Right lobe of liver (tissue), 4 donors: Measurements from ENCODE around the gene SKIC8.

ENCODE experiments used
- CTCF ChIP-seq, 4 donors: fragments of 200-600 bp in 3 of 4; fragments of 450-650 bp in 1 of 4; IDR thresholded peaks; one replicate each; pipeline versions ENCODE4 v1.5.1 to v1.8.0; 2016 to 2022; ENCODE audit warnings: antibody characterized with exemption in 4 of 4, mild to moderate bottlenecking in 2 of 4
- POLR2A ChIP-seq: fragments of 450-650 bp; IDR thresholded peaks from one replicate; pipeline ENCODE4 v1.6.1; 2017; ENCODE audit warnings: antibody characterized with exemption, mild to moderate bottlenecking
- donor health status: DM: no; HTN: no; CAD: no.
- donor health status: DM: no; HTN: no; CAD: no.
- donor health status: DM: no; HTN: yes; CAD: no.

DNA sequence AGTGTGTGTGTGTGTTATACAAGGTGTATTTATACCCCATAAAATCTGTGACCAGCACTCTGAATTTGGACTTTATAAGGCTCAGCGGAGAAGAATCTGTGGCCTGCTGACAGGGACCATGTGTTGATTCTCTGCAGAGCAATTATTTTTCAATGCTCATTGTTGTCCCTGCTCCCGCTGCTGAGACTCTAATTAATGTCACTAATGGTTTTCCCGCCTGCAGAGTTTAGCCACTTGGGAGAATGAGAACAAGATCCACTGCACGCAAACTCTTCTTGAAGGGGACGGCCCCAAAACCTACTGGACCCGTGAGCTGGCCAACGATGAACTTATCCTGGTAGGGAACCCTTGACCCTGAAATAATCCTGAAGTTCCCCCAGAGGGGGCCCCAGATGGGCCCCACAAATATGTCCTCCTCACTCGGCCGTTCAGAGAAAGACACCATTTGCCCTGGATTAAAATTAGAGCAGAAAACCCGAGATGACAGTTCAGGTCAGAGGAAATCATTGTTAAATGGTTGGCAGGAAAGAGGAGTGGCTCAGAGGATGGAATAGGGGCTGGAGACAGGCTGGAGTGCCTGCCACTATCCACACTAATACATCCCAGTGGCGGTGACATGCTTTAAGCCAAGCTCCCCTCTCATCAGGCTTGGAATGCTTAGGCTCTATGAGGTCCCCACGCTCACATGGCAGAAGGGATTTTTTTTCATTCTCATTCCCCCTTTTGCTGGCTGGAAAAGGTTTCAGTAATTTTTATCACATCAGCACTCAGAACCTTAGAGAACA, 44.1 kb upstream of the SKIC8 start:
- no peak for TF ChIP-seq CTCF (IDR thresholded peaks at IDR 0.05)
- TF ChIP-seq POLR2A: no peak
